ENCODE measurements around the gene HIVEP1. TPM values are rescaled to one million over a fixed set of nuclear protein-coding genes. Genes with fewer than 3 reads are reported as not detected.

Gene HIVEP1
- total and polyA plus RNA-seq, 2 of the 8 experiments (the other 6 are each of a cell fraction or from before 2014, with no cell fraction given): 22.6 to 23.1 TPM

DNA sequence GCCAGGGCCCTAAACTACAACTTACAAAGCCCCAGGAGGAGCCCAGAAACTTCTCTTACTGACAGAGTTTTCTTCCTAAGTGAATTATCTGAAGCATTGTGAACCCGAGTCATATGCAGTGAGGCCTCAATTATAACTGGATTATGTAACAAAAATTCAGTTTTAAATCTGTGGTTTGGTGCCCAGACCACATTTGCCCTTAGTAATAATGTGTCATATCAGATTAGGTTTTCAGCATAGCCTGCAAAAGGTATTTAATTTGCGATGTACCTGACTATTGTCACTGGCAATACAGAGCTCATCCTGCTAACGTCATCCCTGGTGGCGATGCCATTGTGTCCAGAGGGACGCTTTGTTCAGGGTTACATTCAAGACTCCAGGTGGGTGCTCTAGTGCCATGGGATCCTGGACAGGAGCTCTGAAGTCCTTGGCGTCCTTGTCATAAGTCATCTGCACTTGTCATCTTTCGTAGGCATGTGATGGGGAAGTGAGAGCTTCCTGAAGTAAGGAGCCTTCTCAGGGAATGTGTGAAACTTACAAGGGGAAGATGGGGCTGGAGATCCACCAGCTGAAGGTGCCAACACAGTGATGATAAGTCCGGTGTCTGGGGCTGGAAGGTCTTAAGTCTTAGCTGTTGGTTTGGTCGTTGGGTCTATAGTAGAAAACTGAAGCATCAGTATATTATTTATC is 65.1 kb downstream of the HIVEP1 start (continued):
- TF ChIP-seq SAP30 (IDR thresholded peaks at IDR 0.05; ENCODE audit: insufficient read depth, insufficient replicate concordance, low read length): no peak
- TF ChIP-seq, protein P1, sequence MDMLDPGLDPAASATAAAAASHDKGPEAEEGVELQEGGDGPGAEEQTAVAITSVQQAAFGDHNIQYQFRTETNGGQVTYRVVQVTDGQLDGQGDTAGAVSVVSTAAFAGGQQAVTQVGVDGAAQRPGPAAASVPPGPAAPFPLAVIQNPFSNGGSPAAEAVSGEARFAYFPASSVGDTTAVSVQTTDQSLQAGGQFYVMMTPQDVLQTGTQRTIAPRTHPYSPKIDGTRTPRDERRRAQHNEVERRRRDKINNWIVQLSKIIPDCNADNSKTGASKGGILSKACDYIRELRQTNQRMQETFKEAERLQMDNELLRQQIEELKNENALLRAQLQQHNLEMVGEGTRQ (IDR thresholded peaks at IDR 0.05; ENCODE audit: low read length): no peak
